H1 (cell line): Measurements from ENCODE around the gene TMEM164. TPM values are rescaled to one million over a fixed set of nuclear protein-coding genes. Genes with fewer than 3 reads are reported as not detected.

Source experiments
- CTCF ChIA-PET: fragments of 300-600 bp; sonication (Branson Sonifier 250); formaldehyde crosslinking; loops from one replicate; lab custom pipeline; 2021; ENCODE audit not compliant: partially characterized antibody; lab: Charles Lee
- POLR2A ChIA-PET: fragments of 300-600 bp; sonication (Branson Sonifier 250); formaldehyde crosslinking; loops from one replicate; lab custom pipeline; 2021; ENCODE audit warnings: inconsistent platforms; ENCODE audit not compliant: partially characterized antibody; lab: Charles Lee
- DNase-seq, 2 experiments: peaks; one replicate each; pipeline versions ENCODE4 v3.0.0 to v3.0.0-alpha.2; 2010 to 2022; ENCODE audit warnings: low spot score in 2 of 2, low read depth in 1 of 2, mixed read lengths in 1 of 2
- FAIRE-seq: peaks from 2 replicates; lab custom pipeline; 2011; peaks lifted over from hg19 to GRCh38; lab: Jason Lieb, UNC
- H2AFZ ChIP-seq: 2 replicates; pipeline ENCODE4 v1.8.1; 2012; ENCODE audit warnings: low read length, inconsistent platforms
- H2AK5ac ChIP-seq: 2 replicates; pipeline ENCODE4 v1.6.1; 2013; ENCODE audit warnings: low read depth, low read length
- H2BK120ac ChIP-seq: replicated peaks from 2 replicates; pipeline ENCODE3; 2013; ENCODE audit warnings: low read depth, low read length, inconsistent platforms
- H2BK12ac ChIP-seq: 2 replicates; pipeline ENCODE4 v1.6.1; 2013; ENCODE audit warnings: low read depth, low read length
- H2BK15ac ChIP-seq: 2 replicates; pipeline ENCODE4 v1.6.1; 2013; ENCODE audit warnings: low read length
- H2BK20ac ChIP-seq: 2 replicates; pipeline ENCODE4 v1.6.1; 2013; ENCODE audit warnings: low read length
- H2BK5ac ChIP-seq: 2 replicates; pipeline ENCODE4 v1.6.1; 2013; ENCODE audit warnings: low read depth, low read length
- H3K14ac ChIP-seq: 2 replicates; pipeline ENCODE4 v1.6.1; 2013; ENCODE audit warnings: inconsistent platforms; ENCODE audit not compliant: insufficient read length
- H3K18ac ChIP-seq: 2 replicates; pipeline ENCODE4 v1.6.1; 2013; ENCODE audit warnings: low read length; ENCODE audit errors: extremely low read depth
- H3K23ac ChIP-seq: 2 replicates; pipeline ENCODE4 v1.6.1; 2013; ENCODE audit warnings: inconsistent platforms; ENCODE audit not compliant: insufficient read length
- H3K23me2 ChIP-seq: 2 replicates; pipeline ENCODE4 v1.6.1; 2013; ENCODE audit warnings: low read depth, low read length
- H3K27ac ChIP-seq: 2 replicates; pipeline ENCODE4 v1.6.1; 2011; ENCODE audit warnings: low read depth, low read length, inconsistent platforms
- H3K27me3 ChIP-seq, 4 experiments: replicated peaks in 1 of 4; 1 replicate in 1 of 4; 2 replicates in 3 of 4; pipeline versions ENCODE4 v1.6.1 to v1.8.1; 2011 to 2013; ENCODE audit warnings: low read length in 3 of 4, mild to moderate bottlenecking in 3 of 4, inconsistent platforms in 2 of 4, mixed read lengths in 2 of 4, moderate library complexity in 1 of 4; ENCODE audit not compliant: control insufficient read depth in 3 of 4, insufficient read depth in 3 of 4; ENCODE audit errors: extremely low read depth in 1 of 4
- H3K36me3 ChIP-seq, 4 experiments: 2 replicates each; pipeline versions ENCODE4 v1.6.1 to v1.8.1; 2011 to 2013; ENCODE audit warnings: mild to moderate bottlenecking in 4 of 4, low read length in 3 of 4, moderate library complexity in 2 of 4, control low read depth in 1 of 4, inconsistent platforms in 1 of 4; ENCODE audit not compliant: insufficient read depth in 4 of 4, control insufficient read depth in 2 of 4
- H3K4ac ChIP-seq: replicated peaks from 2 replicates; pipeline ENCODE3; 2013; ENCODE audit warnings: low read length, low read depth, mixed read lengths, inconsistent platforms; ENCODE audit not compliant: insufficient read length
- H3K4me1 ChIP-seq, 4 experiments: replicated peaks in 1 of 4; 1 replicate in 1 of 4; 2 replicates in 3 of 4; pipeline versions ENCODE4 v1.6.1 to v1.8.1; 2011 to 2013; ENCODE audit warnings: low read length in 3 of 4, inconsistent platforms in 2 of 4, mixed read lengths in 1 of 4; ENCODE audit not compliant: insufficient read depth in 4 of 4, control insufficient read depth in 3 of 4
- H3K4me2 ChIP-seq, 2 experiments: 2 replicates each; pipeline versions ENCODE4 v1.6.1 to v1.8.1; 2011 to 2013; ENCODE audit warnings: low read depth in 2 of 2, low read length in 2 of 2, control low read depth in 1 of 2, inconsistent platforms in 1 of 2, mild to moderate bottlenecking in 1 of 2; ENCODE audit not compliant: insufficient read depth in 1 of 2
- H3K4me3 ChIP-seq, 4 experiments: fragments of 200-600, 300-600 bp in 1 of 4; sonication (generic), shearing (Covaris generic), sonication (Bioruptor Twin) in 1 of 4; 2 replicates each; pipeline versions ENCODE4 v1.5.1 to v1.8.1; 2011 to 2016; ENCODE audit warnings: low read length in 4 of 4, low read depth in 3 of 4, control low read depth in 2 of 4, inconsistent platforms in 2 of 4, mild to moderate bottlenecking in 2 of 4, mixed read lengths in 1 of 4, moderate library complexity in 1 of 4; ENCODE audit not compliant: insufficient read depth in 2 of 4; ENCODE audit errors: extremely low read depth in 1 of 4
- H3K56ac ChIP-seq: replicated peaks from 2 replicates; pipeline ENCODE3; 2013; ENCODE audit warnings: low read depth, mild to moderate bottlenecking, mixed read lengths, low read length, inconsistent platforms; ENCODE audit not compliant: insufficient read length
- H3K79me1 ChIP-seq: 2 replicates; pipeline ENCODE4 v1.6.1; 2013; ENCODE audit warnings: low read depth, low read length, control low read depth
- H3K79me2 ChIP-seq, 2 experiments: 2 replicates each; pipeline versions ENCODE4 v1.6.1 to v1.8.1; 2012 to 2013; ENCODE audit warnings: low read length in 2 of 2, mild to moderate bottlenecking in 2 of 2, inconsistent platforms in 1 of 2; ENCODE audit not compliant: insufficient read depth in 2 of 2, control insufficient read depth in 1 of 2
- H3K9ac ChIP-seq, 4 experiments: replicated peaks in 1 of 4; 1 replicate in 1 of 4; 2 replicates in 3 of 4; pipeline versions ENCODE4 v1.6.1 to v1.8.1; 2011 to 2013; ENCODE audit warnings: low read depth in 3 of 4, low read length in 3 of 4, control low read depth in 2 of 4, mild to moderate bottlenecking in 2 of 4, moderate library complexity in 2 of 4, inconsistent platforms in 1 of 4; ENCODE audit errors: extremely low read depth in 1 of 4
- H3K9me3 ChIP-seq, 2 experiments: 2 replicates each; pipeline versions ENCODE4 v1.6.1 to v1.8.1; 2012 to 2013; ENCODE audit warnings: mild to moderate bottlenecking in 2 of 2, moderate library complexity in 2 of 2, control low read depth in 1 of 2, inconsistent platforms in 1 of 2, low read depth in 1 of 2, low read length in 1 of 2, mixed read lengths in 1 of 2; ENCODE audit not compliant: insufficient read depth in 2 of 2
- H4K20me1 ChIP-seq, 2 experiments: replicated peaks in 1 of 2; 2 replicates each; pipeline versions ENCODE3 to v1.8.1; 2011 to 2013; ENCODE audit warnings: inconsistent platforms in 2 of 2, low read length in 2 of 2, mild to moderate bottlenecking in 1 of 2; ENCODE audit not compliant: insufficient read depth in 2 of 2, control insufficient read depth in 1 of 2
- H4K5ac ChIP-seq: 2 replicates; pipeline ENCODE4 v1.6.1; 2013; ENCODE audit warnings: low read length, low read depth, mixed read lengths, inconsistent platforms; ENCODE audit not compliant: insufficient read length
- H4K8ac ChIP-seq: 2 replicates; pipeline ENCODE4 v1.8.0; 2013; ENCODE audit warnings: mild to moderate bottlenecking, moderate library complexity, low read length, inconsistent platforms; ENCODE audit not compliant: insufficient read depth; ENCODE audit errors: extremely low read depth
- H4K91ac ChIP-seq: replicated peaks from 2 replicates; pipeline ENCODE3; 2013; ENCODE audit warnings: low read length, mixed read lengths, inconsistent platforms; ENCODE audit not compliant: insufficient read length
- CBX8 ChIP-seq: fragments of 300-800, 300-1000 bp; sonication (generic); IDR thresholded peaks from 2 replicates; pipeline ENCODE4 v1.7.1; 2016; ENCODE audit warnings: low read depth, low read length, borderline replicate concordance
- EGR1 ChIP-seq: IDR thresholded peaks from 2 replicates; pipeline ENCODE4 v1.6.1; 2011; ENCODE audit warnings: low read depth, low read length, borderline replicate concordance
- HDAC2 ChIP-seq, 2 experiments: fragments of 300-600 bp in 1 of 2; sonication (generic) in 1 of 2; IDR thresholded peaks; 2 replicates each; pipeline ENCODE4 v1.6.1; 2011 to 2012; ENCODE audit warnings: low read depth in 2 of 2, low read length in 2 of 2, mild to moderate bottlenecking in 2 of 2, moderate library complexity in 2 of 2, borderline replicate concordance in 1 of 2, inconsistent platforms in 1 of 2
- KDM5A ChIP-seq: fragments of 200-600 bp; IDR thresholded peaks from 2 replicates; pipeline ENCODE4 v1.7.1; 2012; ENCODE audit warnings: mild to moderate bottlenecking, low read length, inconsistent platforms, mixed read lengths
- SIN3A ChIP-seq, 2 experiments: IDR thresholded peaks in 1 of 2; conservative IDR thresholded peaks in 1 of 2; 2 replicates each; pipeline ENCODE4 v1.6.1; 2011 to 2012; ENCODE audit warnings: low read length in 2 of 2, improper control_type of control experiment in 1 of 2, low read depth in 1 of 2, mild to moderate bottlenecking in 1 of 2
- SP2 ChIP-seq: IDR thresholded peaks from 2 replicates; pipeline ENCODE4 v1.6.1; 2012; ENCODE audit warnings: mild to moderate bottlenecking, low read length, inconsistent platforms
- YY1 ChIP-seq: IDR thresholded peaks from 2 replicates; pipeline ENCODE4 v1.6.1; 2011; ENCODE audit warnings: low read depth, mild to moderate bottlenecking, low read length
- WGBS, 2 experiments: shearing (Covaris generic) in 1 of 2; methylation state at CpG; one replicate each; pipeline versions ENCODE4 v1.1.6 to v1.1.7; 2013 to 2015; ENCODE audit warnings: low lambda C conversion rate in 2 of 2, mixed read lengths in 2 of 2, inconsistent platforms in 1 of 2, low coverage in 1 of 2, missing lambda C conversion rate in 1 of 2; ENCODE audit not compliant: insufficient replicate concordance in 2 of 2, insufficient coverage in 1 of 2, insufficient read length in 1 of 2; ENCODE audit errors: extremely low coverage in 1 of 2, missing lambda C conversion rate in 1 of 2; 5-methylcytosine and 5-hydroxymethylcytosine counted together
- polyA plus RNA-seq, 7 experiments: library from polyadenylated mRNA; depleted of rRNA in 3 of 7; stranded (reverse) in 5 of 7; unstranded in 2 of 7; fragments of >200 nt in 5 of 7; fragments of 200-250 nt in 2 of 7; gene quantifications; 1 replicate in 5 of 7; 2 replicates in 1 of 7; 4 replicates in 1 of 7; pipeline versions ENCODE4 v1.2.1 to v1.2.3, GENCODE V29; 2011 to 2013; ENCODE audit warnings: missing spikeins in 2 of 7, mixed read lengths in 2 of 7
- total RNA-seq: library from RNA; stranded (reverse); fragmentation: NEBNext Ultra II Directional; extraction: Animal tissue kit (Norgen Biotek cat#: 25700); gene quantifications from 2 replicates; pipeline ENCODE4 v1.2.1, GENCODE V29; 2021
- TF ChIP-seq, protein P1 (sequence below): IDR thresholded peaks from 2 replicates; pipeline ENCODE4 v1.6.1; 2012; ENCODE audit warnings: inconsistent platforms
- TF ChIP-seq, protein P2 (sequence below): IDR thresholded peaks from 2 replicates; pipeline ENCODE4 v1.6.1; 2011; ENCODE audit warnings: low read depth, mild to moderate bottlenecking, low read length; ENCODE audit not compliant: insufficient read depth

The TMEM164 gene
- total and polyA plus RNA-seq, 2 of the 8 experiments (the other 6 are each of a cell fraction or from before 2014, with no cell fraction given), result 7.3 to 14.8 TPM

- no peaks in the 10 kb centered on the region for H3K27me3 ChIP-seq
- H2BK12ac ChIP-seq, result no peak overlapping the region
- H2BK5ac ChIP-seq, result no peak overlapping the region
- DNase-seq (no peak), FAIRE-seq (no peak)
- no peaks in the 10 kb centered on the region for H3K79me1 ChIP-seq
- H2BK20ac ChIP-seq, result no peak overlapping the region
- no peaks in the 10 kb centered on the region for H4K20me1 ChIP-seq
- no peak overlapping the region for H3K4me3 ChIP-seq
- 86% methylated on average over 2 of the region's 2 CpGs; no CpG with 5 or more reads in 1 of the 2 experiments for WGBS, 2 experiments
- no peak overlapping the region for H3K4me2 ChIP-seq
- H2BK15ac ChIP-seq, result no peak overlapping the region
- no peak overlapping the region for H3K4ac ChIP-seq
- no peak overlapping the region for H2BK120ac ChIP-seq
- H4K91ac ChIP-seq, result no peak overlapping the region
- no peak overlapping the region for H3K56ac ChIP-seq
- ChIA-PET CTCF (interaction anchor here (0.7 to 1.0 kb wide), 3 partner anchors 39 to 458 kb away, joined by 3 read pairs; no protein-coding TSS in a partner anchor), POLR2A (no interaction called here)
- H4K5ac ChIP-seq, result no peak overlapping the region
- H3K79me2 ChIP-seq, result no peaks in the 10 kb centered on the region
- H3K14ac ChIP-seq, result no peak overlapping the region
- no peak overlapping the region for H2AK5ac ChIP-seq
- no peak overlapping the region for H3K18ac ChIP-seq
- H2AFZ ChIP-seq, result no peak overlapping the region
- H3K23ac ChIP-seq, result no peak overlapping the region
- H3K4me1 ChIP-seq, result no peaks in the 10 kb centered on the region
- no peaks in the 10 kb centered on the region for H3K23me2 ChIP-seq
- H3K9me3 ChIP-seq, result no peaks in the 10 kb centered on the region
- no peaks in the 10 kb centered on the region for H3K36me3 ChIP-seq
- no peak overlapping the region for H3K27ac ChIP-seq
- no peak overlapping the region for H4K8ac ChIP-seq
- no peak overlapping the region for H3K9ac ChIP-seq
- TF ChIP-seq, protein P1, sequence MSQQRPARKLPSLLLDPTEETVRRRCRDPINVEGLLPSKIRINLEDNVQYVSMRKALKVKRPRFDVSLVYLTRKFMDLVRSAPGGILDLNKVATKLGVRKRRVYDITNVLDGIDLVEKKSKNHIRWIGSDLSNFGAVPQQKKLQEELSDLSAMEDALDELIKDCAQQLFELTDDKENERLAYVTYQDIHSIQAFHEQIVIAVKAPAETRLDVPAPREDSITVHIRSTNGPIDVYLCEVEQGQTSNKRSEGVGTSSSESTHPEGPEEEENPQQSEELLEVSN, result no peak
- TF ChIP-seq, protein P2, sequence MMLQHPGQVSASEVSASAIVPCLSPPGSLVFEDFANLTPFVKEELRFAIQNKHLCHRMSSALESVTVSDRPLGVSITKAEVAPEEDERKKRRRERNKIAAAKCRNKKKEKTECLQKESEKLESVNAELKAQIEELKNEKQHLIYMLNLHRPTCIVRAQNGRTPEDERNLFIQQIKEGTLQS, result no peak
- TF ChIP-seq EGR1 (no peak), SP2 (no peak), KDM5A (no peak), SIN3A (conservative IDR thresholded peaks at IDR 0.05 in 1 of 2, IDR thresholded peaks at IDR 0.05 in 1 of 2; ENCODE audit: low read depth in 1 of 2, low read length in 2 of 2) (no peak), CBX8 (no peak), HDAC2 (IDR thresholded peaks at IDR 0.05; ENCODE audit: borderline replicate concordance in 1 of 2, low read depth in 2 of 2, low read length in 2 of 2) (no peak), YY1 (no peak)
These were observed 48.6 kb upstream of the TMEM164 start for GRCh38 chrX:109954333-109954732.
